H9 (cell line): ENCODE results near the gene ENG. TPM values are rescaled to one million over a fixed set of nuclear protein-coding genes. Genes with fewer than 3 reads are reported as not detected.

Source experiments
- DNase-seq: peaks from one replicate; pipeline ENCODE4 v3.0.0-alpha.2; 2017
- H2AFZ ChIP-seq: one replicate; pipeline ENCODE4 v1.6.1; 2013; ENCODE audit warnings: mild to moderate bottlenecking, low read length, control low read depth, moderate library complexity
- H2AK5ac ChIP-seq: 2 replicates; pipeline ENCODE4 v1.6.1; 2013; ENCODE audit warnings: low read length, control low read depth, mixed read lengths; ENCODE audit not compliant: insufficient read length
- H2BK120ac ChIP-seq: one replicate; pipeline ENCODE4 v1.6.1; 2013; ENCODE audit warnings: low read depth, mild to moderate bottlenecking, low read length, control low read depth, inconsistent platforms; ENCODE audit not compliant: poor library complexity, severe bottlenecking
- H2BK12ac ChIP-seq: 2 replicates; pipeline ENCODE4 v1.6.1; 2013; ENCODE audit warnings: low read length, control low read depth, mixed read lengths, low read depth; ENCODE audit not compliant: insufficient read length
- H2BK15ac ChIP-seq: 2 replicates; pipeline ENCODE4 v1.6.1; 2013; ENCODE audit warnings: low read depth, low read length, control low read depth
- H2BK20ac ChIP-seq: one replicate; pipeline ENCODE4 v1.6.1; 2013; ENCODE audit warnings: low read depth, mild to moderate bottlenecking, low read length, control low read depth, inconsistent platforms; ENCODE audit not compliant: poor library complexity, severe bottlenecking
- H2BK5ac ChIP-seq: 2 replicates; pipeline ENCODE4 v1.6.1; 2013; ENCODE audit warnings: low read length, control low read depth, mixed read lengths; ENCODE audit not compliant: insufficient read length
- H3K14ac ChIP-seq: 2 replicates; pipeline ENCODE4 v1.6.1; 2013; ENCODE audit warnings: low read length, control low read depth; ENCODE audit not compliant: insufficient read depth
- H3K18ac ChIP-seq: 2 replicates; pipeline ENCODE4 v1.6.1; 2013; ENCODE audit warnings: low read depth, mild to moderate bottlenecking, mixed read lengths, low read length, control low read depth; ENCODE audit not compliant: insufficient read length
- H3K23ac ChIP-seq: 2 replicates; pipeline ENCODE4 v1.6.1; 2013; ENCODE audit warnings: low read length, control low read depth, mixed read lengths, low read depth; ENCODE audit not compliant: insufficient read length
- H3K23me2 ChIP-seq: 2 replicates; pipeline ENCODE4 v1.6.1; 2013; ENCODE audit warnings: low read depth, mild to moderate bottlenecking, mixed read lengths, low read length, control low read depth; ENCODE audit not compliant: insufficient read length, poor library complexity, severe bottlenecking
- H3K27ac ChIP-seq: 2 replicates; pipeline ENCODE4 v1.5.1; 2013; ENCODE audit warnings: low read length, control low read depth, mixed read lengths, low read depth; ENCODE audit not compliant: insufficient read length
- H3K27me3 ChIP-seq: 2 replicates; pipeline ENCODE4 v1.6.1; 2013; ENCODE audit warnings: low read length, control low read depth, inconsistent platforms; ENCODE audit not compliant: insufficient read depth
- H3K4ac ChIP-seq: 2 replicates; pipeline ENCODE4 v1.6.1; 2013; ENCODE audit warnings: low read depth, mild to moderate bottlenecking, control low read depth, inconsistent platforms, low read length, moderate library complexity
- H3K4me1 ChIP-seq: 2 replicates; pipeline ENCODE4 v1.6.1; 2013; ENCODE audit warnings: low read length, control low read depth, inconsistent platforms; ENCODE audit not compliant: insufficient read depth
- H3K4me2 ChIP-seq: 2 replicates; pipeline ENCODE4 v1.6.1; 2013; ENCODE audit warnings: low read length, control low read depth, mixed read lengths; ENCODE audit not compliant: insufficient read length, insufficient read depth
- H3K56ac ChIP-seq: 2 replicates; pipeline ENCODE4 v1.6.1; 2013; ENCODE audit warnings: low read depth, mild to moderate bottlenecking, mixed read lengths, low read length, control low read depth; ENCODE audit not compliant: insufficient read length
- H3K79me1 ChIP-seq: 2 replicates; pipeline ENCODE4 v1.6.1; 2013; ENCODE audit warnings: low read depth, mild to moderate bottlenecking, moderate library complexity, low read length, control low read depth, inconsistent platforms; ENCODE audit not compliant: insufficient read depth, poor library complexity, severe bottlenecking
- H3K79me2 ChIP-seq: 2 replicates; pipeline ENCODE4 v1.6.1; 2013; ENCODE audit warnings: low read length, control low read depth, inconsistent platforms; ENCODE audit not compliant: insufficient read depth
- H3K9ac ChIP-seq: 2 replicates; pipeline ENCODE4 v1.6.1; 2013; ENCODE audit warnings: low read length, control low read depth, mixed read lengths; ENCODE audit not compliant: insufficient read length; ENCODE audit errors: extremely low read depth
- H3K9me3 ChIP-seq: one replicate; pipeline ENCODE4 v1.6.1; 2013; ENCODE audit warnings: low read depth, low read length, inconsistent platforms; ENCODE audit not compliant: control insufficient read depth
- H3T11ph ChIP-seq: one replicate; pipeline ENCODE4 v1.6.1; 2013; ENCODE audit warnings: mild to moderate bottlenecking, low read length, control low read depth, inconsistent platforms
- H4K20me1 ChIP-seq: one replicate; pipeline ENCODE4 v1.6.1; 2013; ENCODE audit not compliant: control insufficient read depth, insufficient read length, insufficient read depth
- H4K5ac ChIP-seq: 2 replicates; pipeline ENCODE4 v1.6.1; 2013; ENCODE audit warnings: low read depth, mild to moderate bottlenecking, mixed read lengths, low read length, control low read depth; ENCODE audit not compliant: insufficient read length
- H4K8ac ChIP-seq: replicated peaks from 2 replicates; pipeline ENCODE4 v1.6.1; 2013; ENCODE audit warnings: low read length, control low read depth, mixed read lengths, low read depth; ENCODE audit not compliant: insufficient read length
- H4K91ac ChIP-seq: 2 replicates; pipeline ENCODE4 v1.6.1; 2013; ENCODE audit warnings: low read depth, mild to moderate bottlenecking, moderate library complexity, mixed read lengths, low read length, control low read depth; ENCODE audit not compliant: insufficient read length
- H3K27ac Mint-ChIP-seq, 3 experiments: 2 replicates in 2 of 3; 3 replicates in 1 of 3; pipeline ENCODE4 v1.8.0; 2020 to 2021; ENCODE audit warnings: mixed read lengths in 3 of 3, mild to moderate bottlenecking in 1 of 3, moderate library complexity in 1 of 3
- H3K27me3 Mint-ChIP-seq: 2 replicates; pipeline ENCODE4 v1.8.0; 2021; ENCODE audit warnings: low read depth, mild to moderate bottlenecking, moderate library complexity, mixed read lengths
- H3K36me3 Mint-ChIP-seq, 3 experiments: 2 replicates in 2 of 3; 3 replicates in 1 of 3; pipeline ENCODE4 v1.8.0; 2020 to 2021; ENCODE audit warnings: low read depth in 3 of 3, mixed read lengths in 3 of 3; ENCODE audit not compliant: insufficient read depth in 1 of 3
- H3K4me1 Mint-ChIP-seq, 2 experiments: 2 replicates each; pipeline ENCODE4 v1.8.0; 2020; ENCODE audit warnings: mixed read lengths in 2 of 2
- H3K4me3 Mint-ChIP-seq, 2 experiments: 2 replicates in 1 of 2; 3 replicates in 1 of 2; pipeline ENCODE4 v1.8.0; 2020 to 2021; ENCODE audit warnings: mild to moderate bottlenecking in 2 of 2, mixed read lengths in 2 of 2, moderate library complexity in 1 of 2
- H3K9me3 Mint-ChIP-seq, 2 experiments: 2 replicates in 1 of 2; 3 replicates in 1 of 2; pipeline ENCODE4 v1.8.0; 2020; ENCODE audit warnings: mild to moderate bottlenecking in 2 of 2, mixed read lengths in 2 of 2, moderate library complexity in 1 of 2
- WGBS: extraction: QIAGEN DNeasy Blood & Tissue Kit; methylation state at CpG from one replicate; pipeline ENCODE4 v1.1.7; 2013; ENCODE audit warnings: missing lambda C conversion rate, low lambda C conversion rate, mixed read lengths; ENCODE audit not compliant: insufficient read length; ENCODE audit errors: extremely low coverage; 5-methylcytosine and 5-hydroxymethylcytosine counted together
- total RNA-seq: library from RNA; stranded (reverse); gene quantifications from 2 replicates; pipeline ENCODE4 v1.2.1, GENCODE V29; 2021
- TF ChIP-seq, protein P1 (sequence below): fragments of 200-600 bp; sonication (generic); conservative IDR thresholded peaks from 3 replicates; pipeline ENCODE4 v1.8.0; 2021; ENCODE audit warnings: antibody characterized with exemption, mild to moderate bottlenecking

ENG gene
- total RNA-seq, 1 experiment from 2014 or later: 2.1 TPM

DNA sequence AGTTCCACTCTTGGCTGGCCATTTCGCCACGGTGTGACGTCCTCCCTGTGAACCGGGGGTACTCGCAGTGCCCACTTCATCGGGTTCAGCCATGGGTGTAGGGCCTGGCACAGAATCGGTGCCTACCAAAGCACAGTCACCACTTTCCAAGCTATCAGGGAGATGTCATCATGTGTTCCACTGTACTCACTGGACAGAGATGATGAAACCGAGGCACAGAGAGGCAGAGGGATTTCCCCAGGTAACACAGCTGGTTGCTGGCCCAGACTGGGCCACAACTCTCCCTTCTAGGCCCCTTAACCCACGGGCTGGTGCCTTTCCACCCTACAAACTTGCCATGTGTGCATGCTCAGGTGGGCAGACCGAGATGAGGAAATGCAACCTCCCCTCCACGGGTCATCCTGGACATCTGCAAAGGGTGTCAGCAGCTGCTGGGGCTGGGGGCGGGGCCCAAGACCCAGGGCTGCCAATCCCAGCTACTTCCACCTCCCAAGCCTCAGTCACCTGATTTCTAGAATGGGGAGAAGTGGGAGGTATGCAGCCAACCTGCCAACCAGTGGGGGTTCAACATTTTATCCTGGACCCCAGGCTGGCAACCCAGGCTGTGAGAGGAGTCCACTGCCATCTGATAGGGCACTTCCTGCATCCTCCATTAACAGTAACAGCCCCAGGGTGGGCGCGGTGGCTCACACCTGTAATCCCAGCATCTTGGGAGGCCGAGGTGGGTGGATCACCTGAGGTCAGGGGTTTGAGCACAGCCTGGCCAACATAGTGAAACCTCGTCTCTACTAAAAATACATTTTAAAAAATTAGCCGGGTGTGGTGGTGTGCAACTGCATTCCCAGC is 75.1 kb downstream of the ENG start:
- Histone ChIP-seq H3K14ac (no peak overlapping the region), H3K18ac (no peak overlapping the region), H2BK12ac (no peak overlapping the region), H3T11ph (no peak overlapping the region), H3K27ac (no peak overlapping the region), H3K23me2 (peaks cover 2% of the 10 kb centered on the region), H3K4ac (no peak overlapping the region), H2BK15ac (no peak overlapping the region), H2BK120ac (no peak overlapping the region), H2AFZ (no peak overlapping the region), H4K5ac (no peak overlapping the region), H3K79me1 (no peaks in the 10 kb centered on the region), H3K4me1 (no peaks in the 10 kb centered on the region; the same call in 1 of the 2 replicates), H2BK5ac (no peak overlapping the region), H4K91ac (no peak overlapping the region), H3K4me2 (no peak overlapping the region), H3K9me3 (no peaks in the 10 kb centered on the region), H3K79me2 (no peaks in the 10 kb centered on the region), H4K8ac (no peak overlapping the region), H2AK5ac (no peak overlapping the region), H3K9ac (no peak overlapping the region), H3K56ac (no peak overlapping the region), H2BK20ac (no peak overlapping the region), H4K20me1 (no peaks in the 10 kb centered on the region), H3K23ac (no peak overlapping the region), H3K27me3 (no peaks in the 10 kb centered on the region; the same call in 1 of the 2 replicates)
- DNase-seq: no peak
- Mint-ChIP-seq H3K36me3 (no peaks in the 10 kb centered on the region), H3K27ac (no peak overlapping the region), H3K4me3 (no peak overlapping the region), H3K9me3 (no peaks in the 10 kb centered on the region), H3K27me3 (peaks cover 6% of the 10 kb centered on the region), H3K4me1 (peaks cover 7 to 33% of the 10 kb centered on the region in 2 experiments)
- TF ChIP-seq, protein P1, sequence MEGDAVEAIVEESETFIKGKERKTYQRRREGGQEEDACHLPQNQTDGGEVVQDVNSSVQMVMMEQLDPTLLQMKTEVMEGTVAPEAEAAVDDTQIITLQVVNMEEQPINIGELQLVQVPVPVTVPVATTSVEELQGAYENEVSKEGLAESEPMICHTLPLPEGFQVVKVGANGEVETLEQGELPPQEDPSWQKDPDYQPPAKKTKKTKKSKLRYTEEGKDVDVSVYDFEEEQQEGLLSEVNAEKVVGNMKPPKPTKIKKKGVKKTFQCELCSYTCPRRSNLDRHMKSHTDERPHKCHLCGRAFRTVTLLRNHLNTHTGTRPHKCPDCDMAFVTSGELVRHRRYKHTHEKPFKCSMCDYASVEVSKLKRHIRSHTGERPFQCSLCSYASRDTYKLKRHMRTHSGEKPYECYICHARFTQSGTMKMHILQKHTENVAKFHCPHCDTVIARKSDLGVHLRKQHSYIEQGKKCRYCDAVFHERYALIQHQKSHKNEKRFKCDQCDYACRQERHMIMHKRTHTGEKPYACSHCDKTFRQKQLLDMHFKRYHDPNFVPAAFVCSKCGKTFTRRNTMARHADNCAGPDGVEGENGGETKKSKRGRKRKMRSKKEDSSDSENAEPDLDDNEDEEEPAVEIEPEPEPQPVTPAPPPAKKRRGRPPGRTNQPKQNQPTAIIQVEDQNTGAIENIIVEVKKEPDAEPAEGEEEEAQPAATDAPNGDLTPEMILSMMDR: no peak
- no CpG with 5 or more reads among the region's 17 CpGs for WGBS
